ACHN (cell line): ENCODE data around the gene CHRNE.

Experiments
- DNase-seq: peaks from one replicate; pipeline ENCODE4 v3.0.0-alpha.2; 2015
- in situ Hi-C: cut with HindIII; loops from 2 replicates; pipeline ENCODE4 v1.10.0; 2017; ENCODE audit warnings: low sequenced_read_pairs, low pct_ligation_motif_present, low pct_unique_long_range_greater_than_20kb

The CHRNE gene

DNA sequence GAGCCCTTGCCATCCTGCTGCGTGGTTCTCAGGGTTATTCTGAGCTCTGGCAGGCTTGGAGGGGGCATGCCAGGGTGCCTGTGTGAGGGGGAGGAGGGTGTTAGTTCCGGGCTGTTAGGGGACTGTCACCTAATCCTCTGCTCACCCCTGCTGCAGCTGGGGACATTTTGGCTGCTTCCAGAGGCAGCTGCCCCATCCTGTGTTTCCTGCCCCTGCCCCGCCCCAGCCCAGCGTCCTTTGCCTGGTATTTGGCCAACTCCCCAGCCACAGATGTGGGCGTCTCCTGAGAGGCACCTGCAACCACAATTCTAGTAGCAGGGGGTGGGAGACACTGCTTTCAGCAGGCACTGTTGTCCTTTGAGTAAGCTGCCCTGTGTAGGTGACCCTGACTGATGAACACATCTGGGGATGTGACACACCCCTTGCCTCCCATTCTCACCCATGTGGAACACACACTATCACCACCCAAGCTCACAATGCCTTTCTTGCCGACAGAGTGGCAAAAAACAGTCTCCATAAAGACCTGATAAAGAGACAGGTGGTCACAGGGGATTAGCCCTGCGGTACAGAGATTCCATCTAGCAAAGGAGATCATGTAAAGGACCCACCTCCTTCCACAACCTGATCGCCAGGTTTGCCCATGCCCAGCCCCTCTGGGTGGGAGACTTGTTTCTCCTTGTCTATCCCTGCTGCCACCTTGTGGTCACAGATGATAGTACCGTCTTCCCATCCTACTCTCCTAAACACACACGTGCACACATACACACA lies at the start of gene CHRNE:
CHRNE (minus strand) TSS at position 48 of the 768 bp plus-strand sequence; CDS start at position 13, 35 bp downstream.
- DNase-seq: peak; percentile 76
- in situ Hi-C loops: no loop called here

DNA sequence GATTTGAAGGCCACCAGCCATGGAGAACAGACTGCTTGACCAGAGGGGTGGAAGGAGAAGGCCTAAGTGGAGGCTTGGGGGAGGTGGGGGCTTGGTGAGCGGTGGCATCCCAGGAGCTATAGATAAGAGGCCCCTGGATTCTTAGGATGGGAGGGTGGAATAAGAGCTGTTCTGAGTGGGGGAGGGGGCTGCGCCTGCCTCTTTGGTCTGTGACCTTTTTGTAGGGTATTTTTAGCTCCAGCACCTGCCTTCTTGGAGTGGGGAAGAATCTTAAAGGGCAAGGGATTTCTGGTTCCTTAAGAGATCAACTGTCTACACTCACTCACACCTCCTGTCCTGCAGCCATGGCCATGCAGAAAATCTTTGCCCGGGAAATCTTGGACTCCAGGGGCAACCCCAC lies 48.6 kb upstream of the CHRNE start:
- DNase-seq: no peak
- in situ Hi-C loops: no loop called here

DNA sequence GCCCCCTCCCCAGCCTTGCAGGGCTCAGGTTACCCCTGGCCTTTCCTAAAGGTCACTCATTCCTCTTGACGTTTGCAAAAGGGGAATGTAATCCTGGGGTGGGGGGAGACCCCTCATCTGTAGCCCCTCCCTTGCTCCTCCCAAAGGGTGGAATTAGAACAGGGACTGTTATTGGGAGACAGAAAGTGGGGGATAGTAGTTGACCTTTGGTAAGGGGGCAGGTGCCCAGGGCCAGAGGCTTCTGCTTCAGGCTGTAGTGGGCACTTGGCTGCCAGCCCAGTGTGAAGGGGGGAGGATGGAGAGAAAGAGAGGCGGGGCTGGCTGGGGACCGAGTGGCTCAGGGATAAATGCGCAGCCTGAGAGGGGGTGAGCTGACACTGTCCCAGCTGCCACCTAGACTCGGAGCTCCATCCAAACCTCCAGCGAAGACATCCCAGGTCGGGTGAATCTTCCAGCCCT lies 47.9 kb upstream of the CHRNE start, which contains the start of gene ENO3:
ENO3 (plus strand) TSS at position 374 of the 459 bp plus-strand sequence. CDS start 711 bp downstream, outside the sequence.
- in situ Hi-C loops: no loop called here
- no peak for DNase-seq

DNA sequence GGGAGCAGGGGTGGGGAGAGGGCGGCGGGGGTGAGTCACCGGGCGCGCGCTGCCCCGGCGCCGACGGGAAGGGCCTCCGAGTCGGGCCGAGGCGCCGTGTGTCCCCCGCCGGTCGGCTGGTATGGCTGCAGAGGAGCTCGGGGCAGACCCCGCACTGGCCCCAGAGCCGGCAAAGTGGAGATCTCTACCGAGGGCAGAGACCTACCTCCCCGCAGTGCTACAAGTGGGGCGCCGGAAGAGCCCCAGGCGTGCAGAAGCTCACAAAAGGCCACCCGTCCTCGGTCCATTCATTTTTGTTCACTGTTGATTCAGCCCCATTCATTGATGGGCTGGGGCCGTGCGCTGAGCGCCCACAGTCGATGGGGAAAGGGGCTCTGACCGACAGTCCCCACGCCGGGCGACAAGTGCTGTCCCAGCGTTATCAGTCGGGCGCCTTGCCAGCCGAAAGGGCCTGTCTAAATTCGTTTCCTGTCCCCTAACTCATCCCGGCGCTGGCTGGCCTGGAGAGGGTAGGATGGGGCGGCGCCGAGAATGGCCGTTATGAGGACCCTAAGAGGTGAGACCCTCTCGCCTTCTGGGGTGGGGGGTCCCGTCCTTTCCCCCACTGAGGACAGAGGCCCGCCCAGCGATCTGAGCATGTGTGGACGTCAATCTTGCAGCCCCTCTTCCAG lies 47.3 kb upstream of the CHRNE start:
- in situ Hi-C loops: no loop called here
- DNase-seq: no peak

DNA sequence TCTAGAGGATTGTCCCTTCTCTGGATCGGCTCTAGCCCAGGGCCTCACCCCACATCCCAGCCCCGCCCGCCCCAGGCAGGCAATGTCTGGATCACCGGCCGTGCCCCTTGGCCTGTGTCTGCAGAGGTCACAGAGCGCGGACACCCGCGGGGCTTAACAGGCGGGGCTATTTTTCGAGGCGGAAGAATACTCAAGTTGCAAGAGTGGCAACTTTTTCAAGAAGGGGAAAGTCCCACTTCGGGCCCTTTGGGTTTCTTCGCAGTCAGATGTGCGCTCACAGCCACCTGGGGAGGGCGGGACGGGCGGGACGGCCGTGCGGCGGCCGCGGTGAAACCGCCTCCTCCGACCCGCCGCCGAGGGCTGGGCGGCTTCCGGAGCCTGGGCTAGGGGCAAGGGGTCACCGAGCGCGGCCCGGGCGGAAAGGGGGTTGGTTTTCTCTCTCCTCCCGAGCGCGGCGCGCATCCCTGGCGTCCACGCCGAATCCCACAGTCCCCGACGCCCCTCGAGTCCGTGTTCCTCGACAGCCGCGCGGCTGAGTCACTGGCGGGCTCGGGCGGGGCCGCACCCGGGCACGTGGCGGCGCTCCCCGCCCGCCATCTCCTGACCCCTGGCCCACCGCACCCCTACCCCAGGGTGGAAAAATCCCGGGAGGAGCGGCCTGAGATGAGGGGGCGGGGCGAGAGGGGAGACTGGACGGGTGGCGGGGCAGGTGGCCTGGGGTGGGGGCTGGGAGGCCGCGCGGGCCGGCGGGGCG lies 46.6 kb upstream of the CHRNE start:
- peak; percentile 85 for DNase-seq
- in situ Hi-C loops: no loop called here

DNA sequence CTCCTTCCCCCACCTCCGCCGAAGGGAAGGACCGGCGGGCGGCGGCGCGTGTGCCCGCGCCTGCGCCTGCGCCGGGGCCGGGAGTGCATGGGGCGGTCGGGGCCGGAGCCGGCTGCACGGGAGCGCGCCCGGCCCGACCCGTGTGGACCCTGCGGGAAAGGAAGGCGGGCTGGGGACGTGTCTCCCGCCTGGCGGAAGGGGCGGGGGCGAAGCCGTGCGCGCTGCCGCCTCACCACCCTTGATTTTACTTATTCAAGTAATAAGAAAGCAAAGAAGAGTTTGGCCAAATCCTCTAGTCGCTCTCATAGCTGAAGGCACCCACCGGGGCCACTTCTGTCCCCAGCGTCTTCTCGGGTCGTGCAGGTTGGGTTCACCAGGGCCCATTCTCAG lies 46.0 kb upstream of the CHRNE start:
- in situ Hi-C loops: no loop called here
- peak; percentile 93 for DNase-seq

DNA sequence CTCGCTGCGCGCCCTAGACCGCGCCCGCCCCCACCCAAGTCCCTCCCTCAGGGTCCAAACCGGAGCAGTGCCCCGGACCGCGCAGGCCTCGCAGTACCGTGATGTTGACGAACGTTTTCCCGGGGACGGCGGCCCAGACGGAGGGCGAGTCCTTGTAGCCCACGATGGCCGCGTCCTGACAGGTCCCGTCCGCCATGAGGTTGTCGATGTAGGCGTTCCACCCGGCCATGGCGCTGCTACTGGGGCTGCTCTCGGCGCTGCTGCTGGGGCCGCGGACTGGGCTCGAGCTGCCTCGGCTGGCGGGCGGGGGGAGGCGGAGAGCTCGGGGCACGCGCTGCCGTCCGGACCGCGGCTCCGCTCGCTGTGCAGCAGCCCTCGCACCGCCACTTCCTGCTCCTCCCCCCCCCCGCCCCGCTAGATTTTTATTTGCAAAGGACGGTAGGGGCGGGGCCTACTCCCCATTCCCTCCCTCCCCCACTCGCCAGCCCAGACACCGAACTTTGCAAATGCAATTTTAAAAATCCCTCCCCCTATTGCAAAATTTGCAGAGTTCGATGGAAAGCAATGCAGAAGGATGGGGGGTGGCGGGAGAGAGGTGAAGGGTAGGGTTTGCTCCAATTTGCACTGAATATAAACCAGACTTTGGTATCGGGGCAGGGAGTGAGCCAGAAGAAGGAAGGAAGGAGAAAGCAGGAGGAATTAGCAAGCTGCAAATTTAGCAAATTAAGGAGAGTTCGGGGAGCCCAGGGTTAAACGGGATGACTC lies 45.5 kb upstream of the CHRNE start, which contains the start of gene PFN1:
PFN1 (minus strand) TSS at position 365 of the 765 bp plus-strand sequence; CDS start at position 229, 136 bp downstream.
- in situ Hi-C loops: no loop called here

DNA sequence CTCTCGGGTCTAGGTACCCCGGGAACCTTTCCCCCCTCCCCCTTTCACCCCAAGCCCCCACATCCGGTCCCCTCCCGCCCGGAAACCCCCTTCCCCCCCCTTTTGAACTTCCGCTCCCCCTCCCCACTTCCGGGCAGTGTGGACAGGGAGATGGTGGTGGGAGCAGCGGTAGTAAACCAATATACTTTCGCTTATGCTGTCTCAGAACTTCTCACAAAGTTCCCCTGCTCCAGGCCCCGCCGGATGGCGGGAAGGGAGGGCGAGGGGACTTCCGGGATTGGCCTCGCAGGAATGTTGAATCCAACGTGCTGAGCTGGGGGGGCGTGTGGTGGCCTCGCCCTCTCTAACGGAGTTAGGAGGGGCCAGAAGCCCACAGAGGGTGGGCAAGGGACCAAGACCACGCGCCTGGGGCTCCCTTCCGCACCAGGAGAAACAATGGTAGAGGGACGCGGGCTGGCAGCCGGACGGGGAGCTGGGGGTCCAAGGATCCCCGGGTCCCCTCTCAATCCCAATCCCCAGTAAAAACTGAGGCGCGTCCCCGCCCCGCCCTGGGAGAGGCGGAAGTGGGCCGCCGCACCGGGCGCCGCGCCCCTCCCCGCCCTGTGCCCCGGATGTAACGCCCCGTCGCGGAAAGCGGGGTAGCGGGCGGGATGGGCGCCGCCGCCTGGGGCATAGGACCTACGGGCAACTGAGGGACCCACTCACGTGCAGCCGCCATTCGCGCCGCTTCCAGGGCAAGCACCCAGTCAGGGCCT lies 44.7 kb upstream of the CHRNE start:
- peak; percentile 61 for DNase-seq
- in situ Hi-C loops: no loop called here

More for the DNA sequence above, 45.5 kb upstream of the CHRNE start, which contains the start of gene PFN1:
- peak; percentile 90 for DNase-seq

DNA sequence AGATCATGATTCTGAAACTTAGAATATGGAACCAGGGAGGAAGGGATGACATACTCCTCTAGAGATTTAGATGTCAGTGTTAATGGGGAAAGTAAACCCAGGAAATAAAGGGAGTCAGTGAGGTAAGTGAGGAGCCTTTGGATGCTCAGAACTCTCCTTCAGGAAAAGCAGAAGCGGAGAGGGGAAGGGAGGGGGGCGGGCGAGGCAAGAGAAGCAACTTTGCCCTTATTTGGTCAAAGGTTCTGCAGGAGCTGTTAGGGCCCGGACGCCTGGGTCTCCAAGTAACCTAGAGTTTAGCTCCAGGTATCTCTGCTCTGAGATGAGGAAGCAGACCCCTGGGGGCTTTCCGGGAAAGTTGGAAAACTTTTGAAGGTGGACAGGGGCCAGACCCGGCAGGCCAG lies 44.1 kb upstream of the CHRNE start:
- in situ Hi-C loops: no loop called here
- DNase-seq: no peak

DNA sequence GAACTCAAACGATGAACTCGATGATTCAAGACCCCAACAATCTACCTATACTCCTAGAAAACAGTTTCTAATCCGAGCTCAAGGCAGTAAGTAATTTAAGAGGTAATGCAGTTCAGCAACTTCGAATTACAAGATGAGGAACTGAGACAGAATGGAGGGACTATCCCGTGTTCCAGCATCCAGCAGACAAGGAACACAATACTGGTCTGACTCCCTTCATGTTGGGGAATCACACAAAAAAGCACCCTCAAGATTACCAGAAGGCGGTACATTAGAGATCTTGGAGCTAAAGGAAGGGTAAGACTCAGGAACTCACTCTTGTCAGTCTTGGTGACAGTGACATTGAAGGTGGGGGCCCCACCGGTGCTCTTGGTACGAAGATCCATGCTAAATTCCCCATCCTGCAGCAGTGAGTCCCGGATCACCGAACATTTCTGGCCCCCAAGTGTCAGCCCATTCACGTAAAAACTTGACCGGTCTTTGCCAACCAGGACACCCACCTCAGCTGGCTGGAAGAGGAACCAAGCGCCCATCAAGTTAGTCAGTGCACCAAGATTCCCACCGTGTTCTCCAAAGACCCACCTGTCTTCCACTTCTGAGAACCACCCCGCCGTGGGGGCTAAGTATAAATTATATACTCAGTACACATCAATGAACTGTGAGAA lies 43.5 kb upstream of the CHRNE start:
- no peak for DNase-seq
- in situ Hi-C loops: no loop called here

DNA sequence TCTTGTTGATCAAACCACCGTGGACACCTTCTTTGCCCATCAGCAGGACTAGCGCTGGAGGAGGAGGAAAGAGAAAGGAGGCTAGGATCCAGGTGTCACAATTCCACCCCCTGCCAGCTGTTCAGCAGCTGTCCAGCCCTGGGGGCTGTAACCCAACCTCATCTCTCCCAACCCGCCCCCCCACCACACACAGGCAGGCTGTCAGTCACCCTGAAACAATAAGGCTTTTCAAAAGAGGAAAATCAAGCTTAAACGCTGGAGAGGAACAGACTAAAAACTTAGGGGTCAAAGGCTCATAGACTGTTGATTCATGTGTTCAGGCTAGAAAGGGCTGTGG lies 43.0 kb upstream of the CHRNE start:
- DNase-seq: no peak
- in situ Hi-C loops: no loop called here

DNA sequence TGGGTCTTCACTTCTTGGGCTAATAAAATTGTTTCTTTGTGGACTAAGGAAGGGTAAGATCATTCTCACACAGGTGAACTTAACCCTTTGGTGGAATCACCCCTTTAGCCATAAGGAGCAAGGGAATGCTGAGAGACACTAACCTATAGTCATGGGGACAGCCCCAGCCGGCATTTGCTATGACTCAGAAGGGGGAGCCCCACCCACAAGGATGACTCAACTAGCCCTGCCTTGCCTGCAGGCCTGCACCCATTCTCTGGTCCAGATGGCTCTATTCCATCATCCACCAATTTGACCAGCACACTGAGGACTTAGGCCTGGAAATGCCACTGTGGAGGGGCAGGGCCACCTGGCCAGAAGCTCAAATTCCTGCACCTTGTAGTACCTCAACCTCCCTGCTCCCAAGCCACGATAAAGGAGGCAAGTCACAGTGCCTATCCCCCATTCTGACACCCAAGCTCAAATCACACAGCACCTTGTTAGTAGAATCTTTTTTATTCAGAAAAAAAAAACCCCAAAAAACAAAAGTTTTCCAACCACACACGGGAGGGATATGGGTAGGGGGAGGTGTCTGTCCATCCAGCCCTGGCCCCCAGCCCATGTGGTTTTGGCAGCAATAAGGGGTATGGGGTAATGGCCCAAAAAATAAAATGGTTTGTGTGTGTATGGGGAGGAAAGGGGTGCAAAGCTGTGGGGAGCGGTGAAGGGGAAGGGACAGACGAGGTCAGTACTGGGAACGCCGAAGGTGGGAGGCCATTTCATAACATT lies 42.5 kb upstream of the CHRNE start:
- DNase-seq: peak; percentile 92
- in situ Hi-C loops: no loop called here

DNA sequence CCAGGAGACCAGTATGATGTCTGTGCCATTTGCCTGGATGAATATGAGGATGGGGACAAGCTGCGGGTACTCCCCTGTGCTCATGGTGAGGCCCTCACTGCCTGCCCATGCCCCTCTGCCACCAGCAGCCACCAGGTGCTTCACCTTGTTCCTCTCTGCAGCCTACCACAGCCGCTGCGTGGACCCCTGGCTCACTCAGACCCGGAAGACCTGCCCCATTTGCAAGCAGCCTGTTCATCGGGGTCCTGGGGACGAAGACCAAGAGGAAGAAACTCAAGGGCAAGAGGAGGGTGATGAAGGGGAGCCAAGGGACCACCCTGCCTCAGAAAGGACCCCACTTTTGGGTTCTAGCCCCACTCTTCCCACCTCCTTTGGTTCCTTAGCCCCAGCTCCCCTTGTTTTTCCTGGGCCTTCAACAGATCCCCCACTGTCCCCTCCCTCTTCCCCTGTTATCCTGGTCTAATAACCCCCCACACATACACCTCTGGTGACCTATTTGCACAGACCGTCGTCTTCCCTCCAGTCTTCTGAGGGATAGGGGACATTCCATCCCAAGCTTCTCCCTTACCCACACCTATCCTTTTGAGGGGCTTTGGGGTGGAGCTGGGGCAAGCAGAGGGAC lies 41.8 kb upstream of the CHRNE start:
- no peak for DNase-seq
- in situ Hi-C loops: no loop called here

DNA sequence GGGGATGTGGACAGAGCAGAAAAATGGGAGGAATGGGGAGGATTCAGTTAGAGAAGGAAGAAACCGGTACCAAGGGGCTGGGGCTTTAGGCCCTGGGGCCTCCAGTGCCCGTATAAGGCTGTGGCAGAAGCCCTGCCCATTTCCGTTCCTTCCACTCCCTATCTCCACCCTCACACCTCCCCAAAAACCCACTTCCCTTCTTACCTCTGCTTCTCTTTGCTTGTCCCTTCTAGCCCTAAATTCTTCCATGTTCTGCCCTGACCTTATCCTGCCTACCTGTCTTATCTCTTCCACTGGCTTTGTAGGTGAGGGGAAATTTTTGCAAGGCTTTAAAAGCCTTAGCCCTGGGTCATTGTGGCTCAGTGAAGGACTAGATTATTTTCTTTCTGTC lies 41.3 kb upstream of the CHRNE start:
- in situ Hi-C loops: no loop called here
- DNase-seq: no peak

DNA sequence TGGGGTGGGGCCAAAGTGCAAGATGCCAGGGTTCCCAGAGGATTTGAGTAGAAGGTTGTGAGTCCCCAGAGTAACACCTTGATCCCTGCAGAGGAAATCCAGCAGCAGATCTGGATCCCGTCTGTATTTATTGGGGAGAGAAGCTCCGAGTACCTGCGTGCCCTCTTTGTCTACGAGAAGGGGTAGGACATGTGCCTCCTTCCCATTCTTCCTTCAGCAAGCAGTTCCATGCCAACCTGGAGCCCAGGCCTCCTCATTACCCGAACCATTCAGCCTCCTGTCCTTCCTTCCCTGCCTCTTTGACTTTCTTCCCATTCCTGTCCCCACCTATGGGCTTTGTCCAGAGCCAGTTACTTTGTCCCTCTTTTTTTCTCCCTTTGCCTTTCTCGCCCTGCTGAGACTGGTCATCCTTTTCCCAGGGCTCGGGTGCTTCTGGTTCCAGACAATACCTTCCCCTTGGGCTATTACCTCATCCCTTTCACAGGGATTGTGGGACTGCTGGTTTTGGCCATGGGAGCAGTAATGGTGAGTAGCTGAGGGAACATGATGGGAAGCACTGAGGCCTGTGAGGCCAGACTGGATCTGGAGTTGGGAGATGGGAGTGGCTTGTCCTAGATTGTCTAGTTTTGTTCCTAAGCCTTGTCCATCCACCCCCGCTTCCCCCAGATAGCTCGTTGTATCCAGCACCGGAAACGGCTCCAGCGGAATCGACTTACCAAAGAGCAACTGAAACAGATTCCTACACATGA lies 40.0 kb upstream of the CHRNE start:
- DNase-seq: no peak
- in situ Hi-C loops: no loop called here

DNA sequence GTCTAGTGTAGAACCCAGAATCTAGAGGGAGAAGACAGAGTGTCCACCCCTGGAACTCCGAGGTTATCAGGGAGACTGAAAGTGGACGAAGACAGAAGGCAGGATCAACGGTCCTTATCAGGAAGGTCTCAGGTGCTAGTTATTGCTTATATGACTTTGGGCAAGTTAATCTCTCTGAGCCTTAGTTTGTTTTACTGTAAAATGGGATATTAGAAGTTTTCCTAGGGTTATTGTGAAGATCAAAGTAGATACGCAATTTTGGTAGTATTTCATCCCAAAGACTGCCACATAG lies 38.4 kb upstream of the CHRNE start:
- no peak for DNase-seq
- in situ Hi-C loops: no loop called here
